Esophagus mucosa (tissue), 1 donor: Measurements from ENCODE around the gene COL4A5. TPM values are rescaled to one million over a fixed set of nuclear protein-coding genes. Genes with fewer than 3 reads are reported as not detected.

Source experiments
- total RNA-seq: library from RNA; stranded (reverse); gene quantifications from one replicate; pipeline ENCODE4 v1.2.4, GENCODE V29; 2023
- donor health status: DM: yes; HTN: yes; CAD: no.

COL4A5 gene
- total RNA-seq, 1 donor from 2014 or later, result 18.9 TPM

Other genes with a start within 250 kb of the COL4A5 start
- gene COL4A6, start 1.4 kb upstream of the COL4A5 start, total RNA-seq, result 3.1 TPM